HEK293T (cell line): Measurements from ENCODE around the gene APLP2.

Experiments used
- CTCF ChIA-PET: fragments of 350-600 bp; formaldehyde crosslinking; extraction: SDS; loops from one replicate; lab custom pipeline; 2021; ENCODE audit warnings: antibody characterized with exemption, inconsistent platforms; lab: Yijun Ruan, JAX
- POLR2A ChIA-PET: fragments of 350-600 bp; formaldehyde crosslinking; extraction: SDS; loops from one replicate; lab custom pipeline; 2020; ENCODE audit warnings: antibody characterized with exemption, inconsistent platforms; lab: Yijun Ruan, JAX
- DNase-seq: peaks from one replicate; pipeline ENCODE4 v3.0.0; 2012; ENCODE audit warnings: mixed read lengths; ENCODE audit errors: extremely low spot score
- ARNT ChIP-seq: fragments of 450-650 bp; IDR thresholded peaks from 2 replicates; pipeline ENCODE4 v1.6.1; 2017; ENCODE audit warnings: mild to moderate bottlenecking
- BHLHE40 ChIP-seq: fragments of 450-650 bp; IDR thresholded peaks from 2 replicates; pipeline ENCODE4 v1.6.1; 2016; ENCODE audit warnings: mild to moderate bottlenecking, moderate library complexity, borderline replicate concordance
- CTBP1 ChIP-seq: fragments of 450-650 bp; IDR thresholded peaks from 2 replicates; pipeline ENCODE4 v1.6.1; 2016; ENCODE audit warnings: borderline replicate concordance
- ELF4 ChIP-seq: fragments of 450-650 bp; IDR thresholded peaks from 2 replicates; pipeline ENCODE4 v1.6.1; 2017; ENCODE audit warnings: antibody characterized with exemption
- FOXA1 ChIP-seq: fragments of 450-650 bp; IDR thresholded peaks from 2 replicates; pipeline ENCODE4 v1.6.1; 2016; ENCODE audit warnings: mild to moderate bottlenecking
- FOXK2 ChIP-seq: fragments of 450-650 bp; IDR thresholded peaks from 2 replicates; pipeline ENCODE4 v1.6.1; 2016; ENCODE audit warnings: mild to moderate bottlenecking
- FOXM1 ChIP-seq: fragments of 450-650 bp; IDR thresholded peaks from 2 replicates; pipeline ENCODE4 v1.6.1; 2017; ENCODE audit warnings: mild to moderate bottlenecking, borderline replicate concordance
- HDGF ChIP-seq: fragments of 450-650 bp; IDR thresholded peaks from 2 replicates; pipeline ENCODE4 v1.6.1; 2017; ENCODE audit warnings: antibody characterized with exemption, borderline replicate concordance
- L3MBTL2 ChIP-seq: fragments of 450-650 bp; conservative IDR thresholded peaks from 2 replicates; pipeline ENCODE4 v1.6.1; 2016; ENCODE audit warnings: mild to moderate bottlenecking
- LEF1 ChIP-seq: fragments of 450-650 bp; IDR thresholded peaks from 2 replicates; pipeline ENCODE4 v1.6.1; 2017; ENCODE audit warnings: mild to moderate bottlenecking, borderline replicate concordance
- NFRKB ChIP-seq: fragments of 450-650 bp; IDR thresholded peaks from 2 replicates; pipeline ENCODE4 v1.6.1; 2016; ENCODE audit warnings: mild to moderate bottlenecking, moderate library complexity
- PKNOX1 ChIP-seq: fragments of 450-650 bp; IDR thresholded peaks from 2 replicates; pipeline ENCODE4 v1.6.1; 2016
- SP1 ChIP-seq: fragments of 450-650 bp; IDR thresholded peaks from 2 replicates; pipeline ENCODE4 v1.6.1; 2017
- SUZ12 ChIP-seq: fragments of 450-650 bp; IDR thresholded peaks from 2 replicates; pipeline ENCODE4 v1.6.1; 2016; ENCODE audit warnings: mild to moderate bottlenecking
- TARDBP ChIP-seq: fragments of 450-650 bp; IDR thresholded peaks from 2 replicates; pipeline ENCODE4 v1.6.1; 2016
- ZNF384 ChIP-seq: fragments of 450-650 bp; IDR thresholded peaks from 2 replicates; pipeline ENCODE4 v1.6.1; 2016

Gene APLP2

DNA sequence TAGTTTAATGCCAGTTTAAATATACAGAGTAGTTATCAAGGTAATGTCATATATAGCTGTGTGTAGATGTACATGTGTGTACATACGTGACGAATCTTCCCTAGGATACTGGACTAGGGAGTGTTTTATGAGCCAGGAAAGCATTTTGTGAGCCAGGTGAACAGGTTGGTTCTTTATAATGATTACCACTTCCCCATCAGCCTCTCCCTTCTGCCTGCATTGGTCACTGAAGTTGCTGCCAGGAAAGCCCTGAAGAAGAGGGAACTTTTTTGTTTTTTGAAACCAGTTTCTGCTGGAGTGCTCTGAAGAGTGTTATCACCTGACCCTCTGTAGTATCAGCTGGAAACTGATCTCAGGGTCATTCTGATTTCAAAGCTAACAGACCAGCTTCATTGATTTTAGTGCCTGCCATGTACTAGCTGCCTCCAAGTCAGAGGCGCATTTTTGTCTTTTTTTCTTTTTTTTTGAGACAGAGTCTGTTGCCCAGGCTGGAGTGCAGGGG, 75.7 kb downstream of the APLP2 start:
- ChIA-PET CTCF (no interaction called here), POLR2A (no interaction called here)
- no peak for DNase-seq
- TF ChIP-seq FOXK2 (no peak), SP1 (no peak), ARNT (no peak), ELF4 (no peak), PKNOX1 (no peak), ZNF384 (no peak), NFRKB (no peak), L3MBTL2 (no peak), TARDBP (no peak), HDGF (no peak), LEF1 (no peak), CTBP1 (no peak), FOXA1 (no peak), FOXM1 (no peak), BHLHE40 (no peak), SUZ12 (no peak)

DNA sequence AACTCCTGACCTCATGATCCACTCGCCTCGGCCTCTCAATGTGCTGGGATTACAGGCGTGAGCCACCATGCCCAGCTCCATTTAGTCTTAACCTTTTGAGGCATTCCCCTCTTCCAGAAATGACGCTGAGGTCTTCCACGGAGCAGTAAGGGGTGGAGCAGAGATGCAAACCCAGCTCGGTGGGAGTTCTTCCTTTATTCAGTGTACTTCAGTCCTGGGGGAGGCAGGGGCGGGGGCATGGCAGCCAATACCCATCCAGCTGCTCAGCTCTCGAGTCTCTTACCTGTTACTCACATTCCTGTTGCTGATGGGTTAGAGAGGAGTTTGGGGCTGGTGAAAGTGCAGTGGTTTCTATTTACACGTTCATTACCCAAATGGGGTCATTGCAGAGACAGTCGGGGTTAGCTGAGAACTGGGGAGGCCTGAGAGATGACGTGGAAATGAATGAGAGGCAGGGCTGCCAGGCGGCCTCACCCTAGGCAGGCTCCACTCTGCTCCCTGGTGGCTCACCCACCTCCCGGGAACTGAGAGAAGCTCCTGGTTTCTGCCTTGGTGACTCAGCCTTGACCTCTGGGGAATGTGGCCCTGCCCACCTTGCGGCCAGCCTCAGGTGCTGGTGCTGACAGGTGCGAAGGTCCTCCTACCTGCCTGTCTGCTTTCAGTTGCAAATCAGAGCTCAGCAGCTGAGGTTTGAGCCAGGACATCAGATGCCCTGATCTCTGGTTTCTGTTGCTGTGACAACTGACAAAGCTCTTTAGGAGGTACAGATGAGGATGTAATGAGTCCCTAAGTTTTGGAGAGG, 76.5 kb downstream of the APLP2 start:
- ChIA-PET POLR2A (no interaction called here), CTCF (no interaction called here)
- TF ChIP-seq SUZ12 (no peak), BHLHE40 (no peak), ARNT (no peak), PKNOX1 (no peak), TARDBP (no peak), SP1 (no peak), CTBP1 (no peak), ELF4 (no peak), ZNF384 (no peak), LEF1 (no peak), FOXA1 (no peak), FOXM1 (no peak)
- DNase-seq, result no peak

GRCh38 chr11:130146796-130147195, 77.1 kb downstream of the APLP2 start:
- TF ChIP-seq PKNOX1 (no peak), ZNF384 (no peak), SP1 (no peak), ARNT (no peak), NFRKB (no peak)
- no peak for DNase-seq
- POLR2A ChIA-PET, result no interaction called here
- CTCF ChIA-PET, result no interaction called here

- CTCF ChIA-PET, result no interaction called here
- no peak for DNase-seq
- POLR2A ChIA-PET, result no interaction called here
- TF ChIP-seq ZNF384, result no peak
- TF ChIP-seq NFRKB, result no peak
- no peak for TF ChIP-seq FOXK2
- no peak for TF ChIP-seq BHLHE40
Measured at GRCh38 chr11:130148796-130149326, 79.2 kb downstream of the APLP2 start.

DNA sequence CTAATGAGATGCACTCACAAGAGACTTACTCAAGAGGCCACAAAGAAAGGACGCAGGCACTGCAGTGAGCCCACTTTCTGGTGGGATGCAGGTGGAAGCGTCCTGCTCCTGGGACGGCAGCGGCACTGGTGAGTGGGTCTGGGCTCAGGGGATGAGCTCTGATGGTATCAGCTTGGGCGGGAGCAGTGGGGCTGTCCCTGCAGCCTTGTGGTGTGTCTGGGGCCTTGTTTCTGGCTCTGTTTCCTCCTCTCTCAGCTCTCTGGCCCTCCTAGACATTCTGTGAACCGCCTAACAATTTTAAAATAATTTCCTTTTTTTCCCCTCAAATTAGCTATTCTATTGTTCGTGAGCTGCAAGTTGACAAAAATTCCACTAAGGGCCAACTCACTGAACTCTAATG, 81.1 kb downstream of the APLP2 start:
- ChIA-PET POLR2A (interaction anchor here (0.5 kb wide), 1 partner anchor 35 kb away, joined by 3 read pairs; no protein-coding TSS in a partner anchor), CTCF (interaction anchor here (0.7 to 1.0 kb wide), 3 partner anchors 18 to 258 kb away, joined by 3 read pairs; no protein-coding TSS in a partner anchor)
- TF ChIP-seq BHLHE40, result no peak
- TF ChIP-seq PKNOX1, result no peak
- TF ChIP-seq SUZ12, result no peak
- no peak for DNase-seq

DNA sequence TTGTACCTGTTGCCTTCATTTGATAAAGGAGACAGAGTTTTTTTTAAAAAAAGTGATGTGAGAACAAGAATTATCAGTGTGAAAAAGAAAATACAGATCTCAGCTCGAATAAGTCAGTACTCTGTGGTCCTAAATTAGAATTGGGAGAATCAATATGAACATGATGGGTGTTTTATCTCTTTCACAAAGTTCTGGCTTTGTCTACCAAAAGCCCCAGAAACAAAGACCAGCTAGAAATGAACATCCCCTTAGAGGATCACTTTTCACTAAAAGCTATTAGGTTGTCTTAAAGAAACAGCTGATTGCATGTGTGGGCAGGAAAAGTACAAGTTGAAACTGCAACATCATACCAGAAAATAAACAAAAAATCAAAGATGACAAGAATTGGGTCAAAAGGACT, 81.5 kb downstream of the APLP2 start:
- CTCF ChIA-PET, result interaction anchor here (0.7 kb wide), 2 partner anchors 62 to 258 kb away, joined by 3 read pairs; no protein-coding TSS in a partner anchor
- DNase-seq, result no peak

More for the DNA sequence above, 81.5 kb downstream of the APLP2 start:
- POLR2A ChIA-PET, result interaction anchor here (0.5 kb wide), 1 partner anchor 34 kb away, joined by 3 read pairs; no protein-coding TSS in a partner anchor
- no peak for TF ChIP-seq ELF4
- no peak for TF ChIP-seq L3MBTL2
- no peak for TF ChIP-seq SUZ12
- no peak for TF ChIP-seq ARNT
- TF ChIP-seq ZNF384, result no peak
- TF ChIP-seq TARDBP, result no peak
- TF ChIP-seq FOXK2, result no peak
- TF ChIP-seq SP1, result no peak
- TF ChIP-seq NFRKB, result no peak
